ENCODE measurements around the gene WAPL. TPM values are rescaled to one million over a fixed set of nuclear protein-coding genes. Genes with fewer than 3 reads are reported as not detected.

WAPL gene
- total and polyA plus RNA-seq, 9 donors: 15.3 to 33.3 (median 30.5) TPM

- Histone ChIP-seq H3K27ac (no peak overlapping the region), H3K36me3 (no peaks in the 10 kb centered on the region), H3K4me3 (no peak overlapping the region), H3K27me3 (no peaks in the 10 kb centered on the region), H3K4me1 (ENCODE audit: insufficient read depth) (no peaks in the 10 kb centered on the region), H3K9me3 (no peaks in the 10 kb centered on the region)
- intact Hi-C loops (cut with DNase I): no loop called here
- TF ChIP-seq CTCF (IDR thresholded peaks at IDR 0.05): no peak
- no peak for TF ChIP-seq EP300 (IDR thresholded peaks at IDR 0.05)
- TF ChIP-seq POLR2A (IDR thresholded peaks at IDR 0.05): no peak
- no peak for DNase-seq
- 90 to 95% (median 94%) methylated on average over 2 of the region's 2 CpGs for WGBS, 3 donors
These were observed 84.6 kb downstream of the WAPL start for GRCh38 chr10:86436963-86437362.

GRCh38 chr10:86434656-86435055 lies 86.9 kb downstream of the WAPL start:
- H3K27me3 ChIP-seq: no peaks in the 10 kb centered on the region
- no peaks in the 10 kb centered on the region for H3K36me3 ChIP-seq
- WGBS, 3 donors: 79 to 92% (median 89%) methylated on average over 1 of the region's 1 CpG
- no peak overlapping the region for H3K4me3 ChIP-seq
- H3K27ac ChIP-seq: no peak overlapping the region
- no peaks in the 10 kb centered on the region for H3K4me1 ChIP-seq (ENCODE audit: insufficient read depth)
- intact Hi-C loops (cut with DNase I): no loop called here
- H3K9me3 ChIP-seq: no peaks in the 10 kb centered on the region
- DNase-seq: no peak
- TF ChIP-seq CTCF (IDR thresholded peaks at IDR 0.05) (no peak), EP300 (IDR thresholded peaks at IDR 0.05) (no peak), POLR2A (IDR thresholded peaks at IDR 0.05) (no peak)

GRCh38 chr10:86423739-86424138 lies 97.9 kb downstream of the WAPL start:
- DNase-seq: no peak
- Histone ChIP-seq H3K36me3 (no peaks in the 10 kb centered on the region), H3K9me3 (no peaks in the 10 kb centered on the region), H3K4me1 (ENCODE audit: insufficient read depth) (no peaks in the 10 kb centered on the region), H3K27me3 (no peaks in the 10 kb centered on the region), H3K27ac (no peak overlapping the region), H3K4me3 (no peak overlapping the region)
- TF ChIP-seq POLR2A (IDR thresholded peaks at IDR 0.05): no peak
- no peak for TF ChIP-seq EP300 (IDR thresholded peaks at IDR 0.05)
- no peak for TF ChIP-seq CTCF (IDR thresholded peaks at IDR 0.05)
- 35 to 49% (median 36%) methylated on average over 5 of the region's 5 CpGs for WGBS, 3 donors
- intact Hi-C loops (cut with DNase I): no loop called here

GRCh38 chr10:86419101-86419500 lies 102.5 kb downstream of the WAPL start:
- DNase-seq: no peak
- no peak for TF ChIP-seq EP300 (IDR thresholded peaks at IDR 0.05)
- no peak for TF ChIP-seq POLR2A (IDR thresholded peaks at IDR 0.05)
- no peak for TF ChIP-seq CTCF (IDR thresholded peaks at IDR 0.05)
- no peaks in the 10 kb centered on the region for H3K4me1 ChIP-seq (ENCODE audit: insufficient read depth)
- no peaks in the 10 kb centered on the region for H3K9me3 ChIP-seq
- H3K27ac ChIP-seq: no peak overlapping the region
- intact Hi-C loops (cut with DNase I): no loop called here
- WGBS, 3 donors: 50 to 60% (median 55%) methylated on average over 2 of the region's 2 CpGs
- H3K27me3 ChIP-seq: no peaks in the 10 kb centered on the region
- no peak overlapping the region for H3K4me3 ChIP-seq
- no peaks in the 10 kb centered on the region for H3K36me3 ChIP-seq

- H3K4me1 ChIP-seq (ENCODE audit: insufficient read depth): no peaks in the 10 kb centered on the region
- no peak overlapping the region for H3K27ac ChIP-seq
- no peak overlapping the region for H3K4me3 ChIP-seq
- no peak for DNase-seq
- TF ChIP-seq CTCF (IDR thresholded peaks at IDR 0.05) (no peak), POLR2A (IDR thresholded peaks at IDR 0.05) (no peak), EP300 (IDR thresholded peaks at IDR 0.05) (no peak)
- H3K36me3 ChIP-seq: no peaks in the 10 kb centered on the region
- 28 to 47% (median 30%) methylated on average over 5 of the region's 5 CpGs for WGBS, 3 donors
- intact Hi-C loops (cut with DNase I): no loop called here
- no peaks in the 10 kb centered on the region for H3K27me3 ChIP-seq
- no peaks in the 10 kb centered on the region for H3K9me3 ChIP-seq
These were observed 106.0 kb downstream of the WAPL start for GRCh38 chr10:86415583-86415982.

Measured in ovary (tissue), 9 donors.